GM12878 (cell line): ENCODE measurements around the gene SMG6. TPM values are rescaled to one million over a fixed set of nuclear protein-coding genes. Genes with fewer than 3 reads are reported as not detected.

Source experiments
- BACH1 ChIP-seq: fragments of 450-650 bp; IDR thresholded peaks from 2 replicates; pipeline ENCODE4 v1.6.1; 2017; ENCODE audit warnings: mild to moderate bottlenecking, borderline replicate concordance
- BRCA1 ChIP-seq: IDR thresholded peaks from 2 replicates; pipeline ENCODE4 v1.6.1; 2011; ENCODE audit warnings: low read depth, low read length, improper control_type of control experiment
- CEBPB ChIP-seq, 2 experiments: fragments of 150-350 bp in 1 of 2; IDR thresholded peaks; 2 replicates each; pipeline ENCODE4 v1.6.1; 2012 to 2014; ENCODE audit warnings: low read depth in 2 of 2, low read length in 2 of 2, borderline replicate concordance in 1 of 2, inconsistent platforms in 1 of 2
- CHD2 ChIP-seq: IDR thresholded peaks from 2 replicates; pipeline ENCODE4 v1.6.1; 2011; ENCODE audit warnings: low read depth, low read length, improper control_type of control experiment, borderline replicate concordance
- CREM ChIP-seq: IDR thresholded peaks from 2 replicates; pipeline ENCODE4 v1.6.1; 2014; ENCODE audit warnings: antibody characterized with exemption, low read depth
- ESRRA ChIP-seq: IDR thresholded peaks from 2 replicates; pipeline ENCODE4 v1.6.1; 2012; ENCODE audit warnings: mild to moderate bottlenecking, low read length, improper control_type of control experiment
- FOXM1 ChIP-seq: IDR thresholded peaks from 2 replicates; pipeline ENCODE4 v1.6.1; 2012; ENCODE audit warnings: low read depth, mild to moderate bottlenecking, inconsistent platforms, low read length, moderate library complexity
- GATAD2B ChIP-seq: fragments of 450-650 bp; conservative IDR thresholded peaks from 2 replicates; pipeline ENCODE4 v1.6.1; 2017; ENCODE audit warnings: low read depth, mild to moderate bottlenecking, moderate library complexity
- NFIC ChIP-seq: IDR thresholded peaks from 2 replicates; pipeline ENCODE4 v1.6.1; 2012; ENCODE audit warnings: low read depth, mild to moderate bottlenecking, inconsistent platforms, low read length, moderate library complexity
- NR2C1 ChIP-seq: fragments of 450-650 bp; IDR thresholded peaks from 2 replicates; pipeline ENCODE4 v1.6.1; 2017; ENCODE audit warnings: antibody characterized with exemption, mild to moderate bottlenecking, moderate library complexity
- RAD21 ChIP-seq: IDR thresholded peaks from 2 replicates; pipeline ENCODE4 v1.6.1; 2011; ENCODE audit warnings: mild to moderate bottlenecking, low read depth, low read length, moderate library complexity; ENCODE audit not compliant: insufficient read depth
- RB1 ChIP-seq: fragments of 450-650 bp; formaldehyde crosslinking; IDR thresholded peaks from 2 replicates; pipeline ENCODE4 v1.6.1; 2017; ENCODE audit warnings: mild to moderate bottlenecking, borderline replicate concordance
- SPI1 ChIP-seq: IDR thresholded peaks from 2 replicates; pipeline ENCODE4 v1.6.1; 2011; ENCODE audit warnings: low read depth, mild to moderate bottlenecking, low read length, moderate library complexity, borderline replicate concordance; ENCODE audit not compliant: insufficient read depth
- TCF3 ChIP-seq: IDR thresholded peaks from 2 replicates; pipeline ENCODE4 v1.6.1; 2012; ENCODE audit warnings: low read depth, mild to moderate bottlenecking, low read length, borderline replicate concordance; ENCODE audit not compliant: insufficient read depth
- WRNIP1 ChIP-seq: IDR thresholded peaks from 2 replicates; pipeline ENCODE4 v1.6.1; 2011; ENCODE audit warnings: low read depth, low read length, improper control_type of control experiment, borderline replicate concordance
- ZNF24 ChIP-seq: fragments of 450-650 bp; IDR thresholded peaks from 2 replicates; pipeline ENCODE4 v1.6.1; 2017; ENCODE audit warnings: antibody characterized with exemption, mild to moderate bottlenecking
- ZNF274 ChIP-seq: IDR thresholded peaks from one replicate; pipeline ENCODE4 v1.8.0; 2011; ENCODE audit not compliant: insufficient read length, insufficient read depth
- polyA plus RNA-seq, 11 experiments: library from polyadenylated mRNA; depleted of rRNA in 4 of 11; unstranded in 6 of 11; stranded (reverse) in 5 of 11; fragments of >200 nt; fragmentation: Nextera tagmentation in 4 of 11; fragmentation: Illumina TruSeq in 1 of 11; extraction: Ambion mirVana in 4 of 11; extraction: Trizol in 1 of 11; gene quantifications; 1 replicate in 1 of 11; 2 replicates in 10 of 11; pipeline versions ENCODE4 v1.2.1 to v1.2.3, GENCODE V29; 2011 to 2016; ENCODE audit warnings: inconsistent platforms in 2 of 11, missing spikeins in 2 of 11, low read depth in 1 of 11
- total RNA-seq, 4 experiments: library from RNA; depleted of rRNA in 3 of 4; stranded (reverse); fragments of >200 nt in 3 of 4; fragmentation: Illumina TruSeq in 1 of 4; extraction: Trizol in 1 of 4; gene quantifications; 2 replicates each; pipeline versions ENCODE4 v1.2.1 to v1.2.3, GENCODE V29; 2013 to 2021
- TF ChIP-seq, protein P1 (sequence below): fragments of 450-650 bp; IDR thresholded peaks from 2 replicates; pipeline ENCODE4 v1.6.1; 2016; ENCODE audit warnings: mild to moderate bottlenecking, moderate library complexity, borderline replicate concordance
- TF ChIP-seq, protein P2 (sequence below): IDR thresholded peaks from 2 replicates; pipeline ENCODE4 v1.6.1; 2011; ENCODE audit warnings: mild to moderate bottlenecking, low read depth, low read length, moderate library complexity; ENCODE audit not compliant: insufficient replicate concordance
- TF ChIP-seq, protein P3 (sequence below): IDR thresholded peaks from 2 replicates; pipeline ENCODE4 v1.6.1; 2012; ENCODE audit warnings: improper control_type of control experiment, low read depth, low read length; ENCODE audit not compliant: insufficient replicate concordance

SMG6 gene
- total and polyA plus RNA-seq, 10 of the 15 experiments (the other 5 are each of a cell fraction or from before 2014, with no cell fraction given) = 0.58 to 28.7 (median 15.7) TPM

DNA sequence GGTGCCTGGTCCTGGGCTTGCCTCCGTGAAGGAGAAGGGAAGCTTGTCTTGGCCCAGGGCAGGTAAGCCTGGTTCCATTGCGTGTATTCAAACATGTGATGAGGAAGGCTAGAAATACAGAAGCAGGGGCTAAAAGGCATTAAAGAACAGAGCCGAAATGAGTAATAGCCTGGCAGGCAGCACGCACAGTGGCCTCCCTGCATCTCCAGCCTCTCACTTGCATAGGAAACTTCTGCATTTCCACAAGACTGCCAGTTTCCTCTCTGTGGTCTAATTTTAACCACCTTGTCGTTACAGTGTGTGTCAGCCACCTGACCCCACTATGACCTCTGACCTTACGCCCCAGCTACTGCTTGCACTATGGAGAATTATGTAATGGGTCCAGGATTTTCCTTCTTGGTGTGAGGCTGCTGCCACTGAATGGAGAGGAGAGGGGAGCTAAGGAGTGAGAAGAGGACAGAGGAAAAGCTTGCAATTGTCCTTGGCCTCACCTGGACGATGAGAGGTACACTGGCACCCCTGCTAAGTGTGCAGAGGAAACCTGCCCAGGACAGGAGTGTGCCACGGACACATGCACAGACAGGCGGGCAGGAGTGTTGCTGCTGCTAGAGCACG lies 215.9 kb downstream of the SMG6 start (continued):
- TF ChIP-seq ZNF24 (0 out of 2 replicates have a peak, but pooled peaks have one; percentile 28), BACH1 (peak; percentile 69; the same call in 1 of the 2 replicates), RAD21 (no peak), NR2C1 (peak; percentile 94), RB1 (no peak), CREM (peak; percentile 97), GATAD2B (no peak), NFIC (no peak), ZNF274 (no peak), TCF3 (peak; percentile 99), CEBPB (IDR thresholded peaks at IDR 0.05; ENCODE audit: borderline replicate concordance in 1 of 2, low read depth in 2 of 2, low read length in 2 of 2) (no peak), FOXM1 (no peak), CHD2 (peak; percentile 84; the same call in 1 of the 2 replicates), BRCA1 (no peak), ESRRA (no peak), WRNIP1 (no peak), SPI1 (peak; percentile 77)
- TF ChIP-seq, protein P1, sequence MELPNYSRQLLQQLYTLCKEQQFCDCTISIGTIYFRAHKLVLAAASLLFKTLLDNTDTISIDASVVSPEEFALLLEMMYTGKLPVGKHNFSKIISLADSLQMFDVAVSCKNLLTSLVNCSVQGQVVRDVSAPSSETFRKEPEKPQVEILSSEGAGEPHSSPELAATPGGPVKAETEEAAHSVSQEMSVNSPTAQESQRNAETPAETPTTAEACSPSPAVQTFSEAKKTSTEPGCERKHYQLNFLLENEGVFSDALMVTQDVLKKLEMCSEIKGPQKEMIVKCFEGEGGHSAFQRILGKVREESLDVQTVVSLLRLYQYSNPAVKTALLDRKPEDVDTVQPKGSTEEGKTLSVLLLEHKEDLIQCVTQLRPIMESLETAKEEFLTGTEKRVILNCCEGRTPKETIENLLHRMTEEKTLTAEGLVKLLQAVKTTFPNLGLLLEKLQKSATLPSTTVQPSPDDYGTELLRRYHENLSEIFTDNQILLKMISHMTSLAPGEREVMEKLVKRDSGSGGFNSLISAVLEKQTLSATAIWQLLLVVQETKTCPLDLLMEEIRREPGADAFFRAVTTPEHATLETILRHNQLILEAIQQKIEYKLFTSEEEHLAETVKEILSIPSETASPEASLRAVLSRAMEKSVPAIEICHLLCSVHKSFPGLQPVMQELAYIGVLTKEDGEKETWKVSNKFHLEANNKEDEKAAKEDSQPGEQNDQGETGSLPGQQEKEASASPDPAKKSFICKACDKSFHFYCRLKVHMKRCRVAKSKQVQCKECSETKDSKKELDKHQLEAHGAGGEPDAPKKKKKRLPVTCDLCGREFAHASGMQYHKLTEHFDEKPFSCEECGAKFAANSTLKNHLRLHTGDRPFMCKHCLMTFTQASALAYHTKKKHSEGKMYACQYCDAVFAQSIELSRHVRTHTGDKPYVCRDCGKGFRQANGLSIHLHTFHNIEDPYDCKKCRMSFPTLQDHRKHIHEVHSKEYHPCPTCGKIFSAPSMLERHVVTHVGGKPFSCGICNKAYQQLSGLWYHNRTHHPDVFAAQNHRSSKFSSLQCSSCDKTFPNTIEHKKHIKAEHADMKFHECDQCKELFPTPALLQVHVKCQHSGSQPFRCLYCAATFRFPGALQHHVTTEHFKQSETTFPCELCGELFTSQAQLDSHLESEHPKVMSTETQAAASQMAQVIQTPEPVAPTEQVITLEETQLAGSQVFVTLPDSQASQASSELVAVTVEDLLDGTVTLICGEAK = no peak
- TF ChIP-seq, protein P2, sequence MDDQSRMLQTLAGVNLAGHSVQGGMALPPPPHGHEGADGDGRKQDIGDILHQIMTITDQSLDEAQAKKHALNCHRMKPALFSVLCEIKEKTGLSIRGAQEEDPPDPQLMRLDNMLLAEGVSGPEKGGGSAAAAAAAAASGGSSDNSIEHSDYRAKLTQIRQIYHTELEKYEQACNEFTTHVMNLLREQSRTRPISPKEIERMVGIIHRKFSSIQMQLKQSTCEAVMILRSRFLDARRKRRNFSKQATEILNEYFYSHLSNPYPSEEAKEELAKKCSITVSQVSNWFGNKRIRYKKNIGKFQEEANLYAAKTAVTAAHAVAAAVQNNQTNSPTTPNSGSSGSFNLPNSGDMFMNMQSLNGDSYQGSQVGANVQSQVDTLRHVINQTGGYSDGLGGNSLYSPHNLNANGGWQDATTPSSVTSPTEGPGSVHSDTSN = peak; percentile 67
- TF ChIP-seq, protein P3, sequence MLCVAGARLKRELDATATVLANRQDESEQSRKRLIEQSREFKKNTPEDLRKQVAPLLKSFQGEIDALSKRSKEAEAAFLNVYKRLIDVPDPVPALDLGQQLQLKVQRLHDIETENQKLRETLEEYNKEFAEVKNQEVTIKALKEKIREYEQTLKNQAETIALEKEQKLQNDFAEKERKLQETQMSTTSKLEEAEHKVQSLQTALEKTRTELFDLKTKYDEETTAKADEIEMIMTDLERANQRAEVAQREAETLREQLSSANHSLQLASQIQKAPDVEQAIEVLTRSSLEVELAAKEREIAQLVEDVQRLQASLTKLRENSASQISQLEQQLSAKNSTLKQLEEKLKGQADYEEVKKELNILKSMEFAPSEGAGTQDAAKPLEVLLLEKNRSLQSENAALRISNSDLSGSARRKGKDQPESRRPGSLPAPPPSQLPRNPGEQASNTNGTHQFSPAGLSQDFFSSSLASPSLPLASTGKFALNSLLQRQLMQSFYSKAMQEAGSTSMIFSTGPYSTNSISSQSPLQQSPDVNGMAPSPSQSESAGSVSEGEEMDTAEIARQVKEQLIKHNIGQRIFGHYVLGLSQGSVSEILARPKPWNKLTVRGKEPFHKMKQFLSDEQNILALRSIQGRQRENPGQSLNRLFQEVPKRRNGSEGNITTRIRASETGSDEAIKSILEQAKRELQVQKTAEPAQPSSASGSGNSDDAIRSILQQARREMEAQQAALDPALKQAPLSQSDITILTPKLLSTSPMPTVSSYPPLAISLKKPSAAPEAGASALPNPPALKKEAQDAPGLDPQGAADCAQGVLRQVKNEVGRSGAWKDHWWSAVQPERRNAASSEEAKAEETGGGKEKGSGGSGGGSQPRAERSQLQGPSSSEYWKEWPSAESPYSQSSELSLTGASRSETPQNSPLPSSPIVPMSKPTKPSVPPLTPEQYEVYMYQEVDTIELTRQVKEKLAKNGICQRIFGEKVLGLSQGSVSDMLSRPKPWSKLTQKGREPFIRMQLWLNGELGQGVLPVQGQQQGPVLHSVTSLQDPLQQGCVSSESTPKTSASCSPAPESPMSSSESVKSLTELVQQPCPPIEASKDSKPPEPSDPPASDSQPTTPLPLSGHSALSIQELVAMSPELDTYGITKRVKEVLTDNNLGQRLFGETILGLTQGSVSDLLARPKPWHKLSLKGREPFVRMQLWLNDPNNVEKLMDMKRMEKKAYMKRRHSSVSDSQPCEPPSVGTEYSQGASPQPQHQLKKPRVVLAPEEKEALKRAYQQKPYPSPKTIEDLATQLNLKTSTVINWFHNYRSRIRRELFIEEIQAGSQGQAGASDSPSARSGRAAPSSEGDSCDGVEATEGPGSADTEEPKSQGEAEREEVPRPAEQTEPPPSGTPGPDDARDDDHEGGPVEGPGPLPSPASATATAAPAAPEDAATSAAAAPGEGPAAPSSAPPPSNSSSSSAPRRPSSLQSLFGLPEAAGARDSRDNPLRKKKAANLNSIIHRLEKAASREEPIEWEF = no peak
